Left ventricle myocardium inferior (tissue), 1 donor: ENCODE results near the gene C18orf32. TPM values are rescaled to one million over a fixed set of nuclear protein-coding genes. Genes with fewer than 3 reads are reported as not detected.

Experiments used
- DNase-seq: peaks from one replicate; pipeline ENCODE4 v3.0.0-alpha.2; 2020
- H3K27ac ChIP-seq: fragments of 200-600 bp; replicated peaks from 2 replicates; pipeline ENCODE4 v1.8.0; 2021
- H3K27me3 ChIP-seq: fragments of 200-600 bp; 2 replicates; pipeline ENCODE4 v1.8.0; 2021; ENCODE audit warnings: low read depth
- H3K36me3 ChIP-seq: fragments of 200-600 bp; 2 replicates; pipeline ENCODE4 v1.8.0; 2021
- H3K4me1 ChIP-seq: fragments of 200-600 bp; 2 replicates; pipeline ENCODE4 v1.8.0; 2021
- H3K4me3 ChIP-seq: fragments of 200-600 bp; 2 replicates; pipeline ENCODE4 v1.8.0; 2021; ENCODE audit warnings: mild to moderate bottlenecking, moderate library complexity
- H3K9me3 ChIP-seq: fragments of 200-600 bp; replicated peaks from 2 replicates; pipeline ENCODE4 v1.8.0; 2021
- CTCF ChIP-seq: fragments of 200-600 bp; IDR thresholded peaks from 2 replicates; pipeline ENCODE4 v1.8.0; 2021; ENCODE audit warnings: antibody characterized with exemption, mild to moderate bottlenecking, borderline replicate concordance
- intact Hi-C: fragments of 100-400 bp; cut with micrococcal nuclease; formaldehyde crosslinking; loops from one replicate; pipeline ENCODE4 v1.11.0; 2022
- total RNA-seq: library from RNA; stranded (reverse); fragmentation: NEBNext Ultra II Directional; extraction: Animal tissue kit (Norgen Biotek cat#: 25700); gene quantifications from one replicate; pipeline ENCODE4 v1.2.1, GENCODE V29; 2021
- donor health status: DM: no; HTN: yes; CAD: no; lungs with severe emphysema.

The C18orf32 gene
- total RNA-seq, 1 donor from 2014 or later = 57.4 TPM

- peaks cover 25% of the 10 kb centered on the region for H3K36me3 ChIP-seq
- DNase-seq = no peak
Measured at GRCh38 chr18:49447810-49448745, 39.0 kb downstream of the C18orf32 start.

GRCh38 chr18:49446481-49446880 is 40.6 kb downstream of the C18orf32 start:
- Histone ChIP-seq H3K36me3 (peaks cover 24% of the 10 kb centered on the region), H3K27me3 (no peaks in the 10 kb centered on the region), H3K4me1 (peaks cover under 1% of the 10 kb centered on the region), H3K9me3 (peaks cover 56% of the 10 kb centered on the region), H3K27ac (no peak overlapping the region), H3K4me3 (no peak overlapping the region)
- DNase-seq = no peak
- TF ChIP-seq CTCF = no peak
- intact Hi-C loops = no loop called here

More at GRCh38 chr18:49447810-49448745, 39.0 kb downstream of the C18orf32 start:
- no peaks in the 10 kb centered on the region for H3K4me1 ChIP-seq
- H3K27me3 ChIP-seq = no peaks in the 10 kb centered on the region
- H3K27ac ChIP-seq = no peak overlapping the region
- H3K4me3 ChIP-seq = no peak overlapping the region
- peaks cover 56% of the 10 kb centered on the region for H3K9me3 ChIP-seq
- intact Hi-C loops = no loop called here
- peak; percentile 68 for TF ChIP-seq CTCF

GRCh38 chr18:49444581-49444980 is 42.5 kb downstream of the C18orf32 start:
- Histone ChIP-seq H3K27ac (no peak overlapping the region), H3K36me3 (peaks cover 9% of the 10 kb centered on the region), H3K9me3 (peaks cover 37% of the 10 kb centered on the region), H3K4me1 (peaks cover 3% of the 10 kb centered on the region), H3K27me3 (no peaks in the 10 kb centered on the region), H3K4me3 (no peak overlapping the region)
- TF ChIP-seq CTCF = no peak
- intact Hi-C loops = no loop called here
- DNase-seq = no peak

- intact Hi-C loops = no loop called here
- H3K36me3 ChIP-seq = peaks cover 6% of the 10 kb centered on the region
- no peak overlapping the region for H3K4me3 ChIP-seq
- no peak for DNase-seq
- H3K27me3 ChIP-seq = no peaks in the 10 kb centered on the region
- TF ChIP-seq CTCF = no peak
- H3K27ac ChIP-seq = no peak overlapping the region
- H3K4me1 ChIP-seq = peaks cover 3% of the 10 kb centered on the region
- peaks cover 29% of the 10 kb centered on the region for H3K9me3 ChIP-seq
Measured at GRCh38 chr18:49443837-49444236, 43.2 kb downstream of the C18orf32 start.

GRCh38 chr18:49441338-49441938 is 45.6 kb downstream of the C18orf32 start:
- H3K36me3 ChIP-seq = no peaks in the 10 kb centered on the region
- intact Hi-C loops = no loop called here
- no peak for DNase-seq
- H3K27ac ChIP-seq = no peak overlapping the region
- H3K4me3 ChIP-seq = no peak overlapping the region
- H3K27me3 ChIP-seq = no peaks in the 10 kb centered on the region
- H3K4me1 ChIP-seq = peaks cover 12% of the 10 kb centered on the region
- TF ChIP-seq CTCF = no peak
- peaks cover 13% of the 10 kb centered on the region for H3K9me3 ChIP-seq
